SK-N-SH (cell line): ENCODE data around the gene TNPO1.
"Not testable (repeated sequence)": the region's sequence is repeated elsewhere in the genome, so short reads cannot be mapped to it uniquely, and the experiment has no call there.

ENCODE experiments used
- CTCF ChIP-seq: fragments of 200-600 bp; sonication (generic); IDR thresholded peaks from 2 replicates; pipeline ENCODE4 v1.6.1; 2017; ENCODE audit warnings: antibody characterized with exemption, mild to moderate bottlenecking, moderate library complexity
- ELF1 ChIP-seq: IDR thresholded peaks from 2 replicates; pipeline ENCODE4 v1.4.0; 2012
- MAX ChIP-seq: IDR thresholded peaks from 2 replicates; pipeline ENCODE4 v1.4.0; 2012; ENCODE audit warnings: low read depth
- MXI1 ChIP-seq: IDR thresholded peaks from 2 replicates; pipeline ENCODE4 v1.6.1; 2012; ENCODE audit warnings: mild to moderate bottlenecking, low read depth, low read length, improper control_type of control experiment
- NRF1 ChIP-seq: IDR thresholded peaks from 2 replicates; pipeline ENCODE4 v1.6.1; 2012; ENCODE audit warnings: low read depth, mild to moderate bottlenecking, low read length
- POLR2AphosphoS5 ChIP-seq: IDR thresholded peaks from 2 replicates; pipeline ENCODE4 v1.6.1; 2012; ENCODE audit warnings: low read depth, low read length
- RXRA ChIP-seq: IDR thresholded peaks from 2 replicates; pipeline ENCODE4 v1.4.0; 2012; ENCODE audit warnings: low read depth, mild to moderate bottlenecking, borderline replicate concordance
- TAF1 ChIP-seq: IDR thresholded peaks from 2 replicates; pipeline ENCODE4 v1.6.1; 2012; ENCODE audit warnings: low read depth, mild to moderate bottlenecking, low read length, moderate library complexity, borderline replicate concordance

DNA sequence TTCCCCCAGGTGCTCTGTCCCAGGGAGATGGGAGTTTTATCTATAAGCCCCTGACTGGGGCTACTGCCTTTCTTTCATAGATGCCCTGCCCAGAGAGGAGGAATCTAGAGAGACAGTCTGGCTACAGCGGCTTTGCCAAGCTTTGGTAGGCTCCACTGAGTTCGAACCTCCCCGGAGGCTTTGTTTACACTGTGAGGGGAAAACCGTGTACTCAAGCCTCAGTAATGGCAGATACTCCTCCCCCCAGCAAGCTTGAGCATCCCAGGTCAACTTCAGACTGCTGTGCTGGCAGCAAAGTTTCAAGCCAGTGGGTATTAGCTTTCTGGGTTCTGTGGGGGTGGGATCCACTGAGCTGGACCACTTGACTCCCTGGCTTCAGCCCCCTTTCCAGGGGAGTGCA is 7.8 kb upstream of the TNPO1 start:
- not testable (repeated sequence) for TF ChIP-seq NRF1, CTCF, RXRA, MAX, MXI1, POLR2AphosphoS5, TAF1, ELF1
